OCI-LY7 (cell line): ENCODE results near the gene ACADSB. TPM values are rescaled to one million over a fixed set of nuclear protein-coding genes. Genes with fewer than 3 reads are reported as not detected.

Experiments used
- BruUV-seq: library from RNA; stranded (reverse); fragments of 400-500 nt; replicated peaks from 2 replicates; lab custom pipeline; 2021; lab: Mats Ljungman, UMichigan
- CTCF ChIA-PET: fragments of 300-600 bp; sonication (Branson Sonifier 250); formaldehyde crosslinking; loops from one replicate; lab custom pipeline; 2022; ENCODE audit warnings: antibody characterized with exemption; ENCODE audit not compliant: unreplicated experiment; lab: Charles Lee
- POLR2A ChIA-PET: fragments of 300-600 bp; sonication (Branson Sonifier 250); formaldehyde crosslinking; loops from one replicate; lab custom pipeline; 2022; ENCODE audit warnings: antibody characterized with exemption; lab: Charles Lee
- DNase-seq: peaks from one replicate; pipeline ENCODE4 v3.0.0-alpha.2; 2015; ENCODE audit warnings: low spot score
- H2AFZ ChIP-seq: fragments of 200-600 bp; sonication (generic), shearing (Covaris generic); 2 replicates; pipeline ENCODE4 v1.6.1; 2014; ENCODE audit warnings: mild to moderate bottlenecking, antibody characterized with exemption, low read length, moderate library complexity
- H3K27ac ChIP-seq: fragments of 200-600 bp; sonication (generic); 2 replicates; pipeline ENCODE4 v1.5.1; 2014; ENCODE audit warnings: mixed run types, low read depth, mild to moderate bottlenecking, moderate library complexity, low read length, inconsistent platforms; ENCODE audit not compliant: poor library complexity, severe bottlenecking
- H3K36me3 ChIP-seq: fragments of 200-600 bp; sonication (generic); 2 replicates; pipeline ENCODE4 v1.6.1; 2014; ENCODE audit warnings: mild to moderate bottlenecking, antibody characterized with exemption, low read length, moderate library complexity, mixed read lengths; ENCODE audit not compliant: insufficient read depth
- H3K4me1 ChIP-seq: fragments of 200-600 bp; sonication (generic); 2 replicates; pipeline ENCODE4 v1.5.1; 2014; ENCODE audit warnings: mild to moderate bottlenecking, low read length; ENCODE audit not compliant: insufficient read depth, poor library complexity, severe bottlenecking
- H3K4me2 ChIP-seq: fragments of 200-600 bp; sonication (generic); 2 replicates; pipeline ENCODE4 v1.6.1; 2014; ENCODE audit warnings: mild to moderate bottlenecking, low read length
- H3K4me3 ChIP-seq: fragments of 200-600 bp; sonication (generic); 2 replicates; pipeline ENCODE4 v1.5.1; 2014; ENCODE audit warnings: mild to moderate bottlenecking, low read depth, low read length; ENCODE audit not compliant: poor library complexity, severe bottlenecking
- H3K79me2 ChIP-seq: fragments of 200-600 bp; sonication (generic); 2 replicates; pipeline ENCODE4 v1.6.1; 2016; ENCODE audit warnings: low read depth, mild to moderate bottlenecking, low read length, moderate library complexity, mixed read lengths; ENCODE audit not compliant: insufficient read depth
- H3K9me2 ChIP-seq: fragments of 200-600 bp; sonication (generic); 2 replicates; pipeline ENCODE4 v1.6.1; 2016; ENCODE audit warnings: mild to moderate bottlenecking, low read length, mixed read lengths; ENCODE audit not compliant: insufficient read depth
- H3K9me3 ChIP-seq: fragments of 200-600 bp; sonication (generic); 2 replicates; pipeline ENCODE4 v1.6.1; 2014; ENCODE audit warnings: mild to moderate bottlenecking, mixed run types, low read length, mixed read lengths
- H4K20me1 ChIP-seq: fragments of 200-600 bp; sonication (generic); 2 replicates; pipeline ENCODE4 v1.6.1; 2014; ENCODE audit warnings: mild to moderate bottlenecking, antibody characterized with exemption, low read length, moderate library complexity, mixed read lengths; ENCODE audit not compliant: insufficient read depth
- CTCF ChIP-seq: fragments of 200-600 bp; sonication (generic); conservative IDR thresholded peaks from 2 replicates; pipeline ENCODE4 v1.5.1; 2014; ENCODE audit warnings: mild to moderate bottlenecking, antibody characterized with exemption, low read length, moderate library complexity, mixed read lengths
- EZH2phosphoT487 ChIP-seq: fragments of 200-600 bp; sonication (generic); IDR thresholded peaks from 2 replicates; pipeline ENCODE4 v1.6.1; 2018; ENCODE audit warnings: low read depth, borderline replicate concordance, mild to moderate bottlenecking, mixed run types, antibody characterized with exemption, low read length, moderate library complexity, mixed read lengths
- intact Hi-C: fragments of 100-400 bp; cut with micrococcal nuclease; formaldehyde crosslinking; loops from one replicate; pipeline ENCODE4 v1.10.0; 2022; ENCODE audit not compliant: unreplicated experiment
- total RNA-seq, 2 experiments: library from RNA; depleted of rRNA in 1 of 2; stranded (reverse); fragments of >200 nt in 1 of 2; shearing (Covaris generic) in 1 of 2; gene quantifications; 2 replicates each; pipeline ENCODE4 v1.2.3, GENCODE V29; 2014 to 2022

The ACADSB gene
- total RNA-seq, 2 experiments from 2014 or later = 3.7 to 14.7 TPM

GRCh38 chr10:123017421-123018165 lies 8.8 kb downstream of the ACADSB start:
- Histone ChIP-seq H3K4me1 (no peaks in the 10 kb centered on the region), H3K4me2 (no peak overlapping the region), H3K36me3 (no peaks in the 10 kb centered on the region), H3K9me2 (no peaks in the 10 kb centered on the region), H3K27ac (no peak overlapping the region), H3K4me3 (no peak overlapping the region), H3K9me3 (no peaks in the 10 kb centered on the region), H4K20me1 (no peaks in the 10 kb centered on the region), H2AFZ (no peak overlapping the region), H3K79me2 (no peaks in the 10 kb centered on the region)
- POLR2A ChIA-PET = no interaction called here
- CTCF ChIA-PET = no interaction called here
- intact Hi-C loops = no loop called here
- BruUV-seq = no TSS peak
- DNase-seq = no peak
- TF ChIP-seq EZH2phosphoT487 = no peak
- TF ChIP-seq CTCF = no peak

GRCh38 chr10:123018531-123018930 lies 9.7 kb downstream of the ACADSB start:
- Histone ChIP-seq H3K27ac (no peak overlapping the region), H3K36me3 (no peaks in the 10 kb centered on the region), H3K9me3 (no peaks in the 10 kb centered on the region), H3K9me2 (no peaks in the 10 kb centered on the region), H3K4me2 (no peak overlapping the region), H3K4me1 (no peaks in the 10 kb centered on the region), H4K20me1 (no peaks in the 10 kb centered on the region), H3K4me3 (no peak overlapping the region), H2AFZ (no peak overlapping the region), H3K79me2 (no peaks in the 10 kb centered on the region)
- BruUV-seq = no TSS peak
- TF ChIP-seq EZH2phosphoT487 (no peak), CTCF (no peak)
- no peak for DNase-seq
- CTCF ChIA-PET = no interaction called here
- intact Hi-C loops = no loop called here
- POLR2A ChIA-PET = no interaction called here

- no peak for DNase-seq
- CTCF ChIA-PET = no interaction called here
- no peak overlapping the region for H2AFZ ChIP-seq
- H4K20me1 ChIP-seq = no peaks in the 10 kb centered on the region
- H3K4me2 ChIP-seq = no peak overlapping the region
- no peak overlapping the region for H3K4me3 ChIP-seq
- H3K9me3 ChIP-seq = no peaks in the 10 kb centered on the region
- no peaks in the 10 kb centered on the region for H3K9me2 ChIP-seq
- no TSS peak for BruUV-seq
- POLR2A ChIA-PET = no interaction called here
- H3K27ac ChIP-seq = no peak overlapping the region
- H3K36me3 ChIP-seq = no peaks in the 10 kb centered on the region
- intact Hi-C loops = no loop called here
- no peak for TF ChIP-seq EZH2phosphoT487
- no peak for TF ChIP-seq CTCF
- no peaks in the 10 kb centered on the region for H3K4me1 ChIP-seq
- no peaks in the 10 kb centered on the region for H3K79me2 ChIP-seq
Observed at GRCh38 chr10:123019264-123019663, 10.5 kb downstream of the ACADSB start.
